Thyroid gland (tissue), 4 donors: Measurements from ENCODE around the gene CFHR1. TPM values are rescaled to one million over a fixed set of nuclear protein-coding genes. Genes with fewer than 3 reads are reported as not detected.
"Not testable (repeated sequence)": the region's sequence is repeated elsewhere in the genome, so short reads cannot be mapped to it uniquely, and the experiment has no call there.

Source experiments
- DNase-seq, 2 donors: peaks; one replicate each; pipeline ENCODE4 v3.0.0-alpha.2; 2019
- H3K27ac ChIP-seq, 3 donors: fragments of 200-600 bp; sonication (generic); 1 replicate in 2 of 3; 2 replicates in 1 of 3; pipeline ENCODE4 v1.5.1; 2016 to 2019; ENCODE audit warnings: mild to moderate bottlenecking in 1 of 3, moderate library complexity in 1 of 3
- H3K27me3 ChIP-seq: fragments of 200-600 bp; sonication (generic); one replicate; pipeline ENCODE4 v1.5.1; 2019
- H3K36me3 ChIP-seq, 2 donors: fragments of 200-600 bp; sonication (generic); one replicate each; pipeline ENCODE4 v1.5.1; 2016 to 2019
- H3K4me1 ChIP-seq, 2 donors: fragments of 200-600 bp; sonication (generic); one replicate each; pipeline ENCODE4 v1.5.1; 2017 to 2019
- H3K4me3 ChIP-seq, 3 donors: fragments of 200-600 bp; sonication (generic); replicated peaks in 1 of 3; 1 replicate in 2 of 3; 2 replicates in 1 of 3; pipeline ENCODE4 v1.5.1; 2016; ENCODE audit warnings: mild to moderate bottlenecking in 1 of 3
- H3K9me3 ChIP-seq: fragments of 200-600 bp; sonication (generic); one replicate; pipeline ENCODE4 v1.5.1; 2017
- CTCF ChIP-seq, 6 experiments: fragments of 200-600 bp in 3 of 6; fragments of 450-650 bp in 3 of 6; sonication (generic) in 3 of 6; IDR thresholded peaks; one replicate each; pipeline ENCODE4 v1.5.1; 2016 to 2019; ENCODE audit warnings: antibody characterized with exemption in 6 of 6, mild to moderate bottlenecking in 2 of 6, inconsistent platforms in 1 of 6, moderate library complexity in 1 of 6
- POLR2A ChIP-seq, 2 donors: fragments of 450-650 bp; IDR thresholded peaks; one replicate each; pipeline ENCODE4 v1.6.1; 2017; ENCODE audit warnings: antibody characterized with exemption in 2 of 2, mild to moderate bottlenecking in 2 of 2, moderate library complexity in 1 of 2
- WGBS, 2 donors: methylation state at CpG; one replicate each; pipeline ENCODE4 v1.1.5; 2017; 5-methylcytosine and 5-hydroxymethylcytosine counted together
- intact Hi-C: fragments of 100-400 bp; cut with DNase I; formaldehyde crosslinking; loops from one replicate; pipeline ENCODE4 v1.15.1; 2023
- total RNA-seq, 4 donors: library from RNA; depleted of rRNA; stranded (reverse); fragments of >200 nt; gene quantifications; one replicate each; pipeline ENCODE4 v1.2.3, GENCODE V29; 2016

Gene CFHR1
- total RNA-seq, 4 donors from 2014 or later = not detected

DNA sequence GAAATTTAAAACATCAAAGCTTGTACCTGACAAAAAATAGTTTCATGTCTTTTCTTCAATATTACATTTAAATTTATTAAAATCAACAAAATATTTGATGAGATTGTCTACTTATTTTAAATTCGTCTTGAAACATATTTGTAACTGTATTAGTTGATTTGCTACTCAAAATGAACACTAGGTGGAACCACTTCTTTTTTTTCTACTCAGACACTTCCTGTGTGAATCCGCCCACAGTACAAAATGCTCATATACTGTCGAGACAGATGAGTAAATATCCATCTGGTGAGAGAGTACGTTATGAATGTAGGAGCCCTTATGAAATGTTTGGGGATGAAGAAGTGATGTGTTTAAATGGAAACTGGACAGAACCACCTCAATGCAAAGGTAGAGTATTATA is 8.3 kb downstream of the CFHR1 start:
- H3K27me3 ChIP-seq, H3K27ac ChIP-seq, DNase-seq, H3K9me3 ChIP-seq, H3K36me3 ChIP-seq, intact Hi-C loops, H3K4me1 ChIP-seq, H3K4me3 ChIP-seq: not testable (repeated sequence)
- TF ChIP-seq CTCF (IDR thresholded peaks at IDR 0.05) = peak in 3 of 6 experiments; percentile 8 to 39 (median 27)
- WGBS, 2 donors = 3 to 4% methylated on average over 4 of the region's 4 CpGs

DNA sequence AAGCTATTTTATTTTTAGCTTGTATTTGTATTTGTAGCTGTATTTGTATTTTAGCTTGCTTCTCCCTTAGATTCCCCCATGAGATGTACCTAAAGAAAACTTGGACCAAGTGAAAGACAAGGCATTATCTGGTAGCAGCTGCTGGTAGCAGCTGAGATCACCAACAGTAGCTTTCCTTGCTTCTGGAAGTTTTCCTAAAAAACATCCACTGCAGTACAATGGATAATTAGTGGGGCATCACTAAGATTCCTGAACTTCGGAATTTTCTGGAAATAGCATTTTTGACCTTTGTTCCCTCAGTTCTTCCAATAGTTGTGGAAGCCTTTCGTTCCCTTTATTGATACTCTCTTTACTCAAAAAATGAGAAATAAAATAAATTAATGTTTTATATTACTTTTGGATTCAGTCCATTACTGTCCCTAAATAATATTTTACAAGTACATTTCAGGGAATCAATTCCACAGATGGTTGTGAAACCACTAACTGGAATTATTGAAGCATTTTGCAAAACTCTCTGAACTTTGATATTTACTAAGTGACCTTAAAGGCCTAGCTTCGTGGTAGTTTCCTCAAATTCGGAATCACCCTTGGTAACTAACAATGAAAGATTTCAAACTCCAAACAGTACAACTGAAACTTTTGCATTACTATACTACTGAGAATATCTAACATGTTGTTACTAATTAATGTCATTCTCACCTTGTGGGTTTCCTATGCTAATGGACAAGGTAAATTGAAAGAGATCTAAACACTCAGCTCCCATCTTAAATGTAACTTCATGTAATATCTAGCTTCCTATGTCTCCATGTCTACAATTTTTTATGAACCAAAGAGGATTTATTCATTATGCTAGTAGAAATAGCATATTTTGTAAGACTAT is 30.3 kb downstream of the CFHR1 start:
- 81 to 94% methylated on average over 2 of the region's 4 CpGs for WGBS, 2 donors
- DNase-seq, H3K9me3 ChIP-seq, intact Hi-C loops, H3K4me1 ChIP-seq, H3K36me3 ChIP-seq, H3K27me3 ChIP-seq, H3K4me3 ChIP-seq, H3K27ac ChIP-seq: not testable (repeated sequence)

- no peaks in the 10 kb centered on the region for H3K36me3 ChIP-seq
- WGBS, 2 donors = 91 to 92% methylated on average over 6 of the region's 6 CpGs
- H3K27ac ChIP-seq = no peak overlapping the region
- H3K27me3 ChIP-seq = no peaks in the 10 kb centered on the region
- intact Hi-C loops = no loop called here
- H3K4me1 ChIP-seq = no peaks in the 10 kb centered on the region
- TF ChIP-seq POLR2A (IDR thresholded peaks at IDR 0.05) = no peak
- TF ChIP-seq CTCF (IDR thresholded peaks at IDR 0.05) = no peak
- H3K4me3 ChIP-seq = no peak overlapping the region
- no peak for DNase-seq
- no peaks in the 10 kb centered on the region for H3K9me3 ChIP-seq
These were observed 36.5 kb downstream of the CFHR1 start for GRCh38 chr1:196856053-196856452.

DNA sequence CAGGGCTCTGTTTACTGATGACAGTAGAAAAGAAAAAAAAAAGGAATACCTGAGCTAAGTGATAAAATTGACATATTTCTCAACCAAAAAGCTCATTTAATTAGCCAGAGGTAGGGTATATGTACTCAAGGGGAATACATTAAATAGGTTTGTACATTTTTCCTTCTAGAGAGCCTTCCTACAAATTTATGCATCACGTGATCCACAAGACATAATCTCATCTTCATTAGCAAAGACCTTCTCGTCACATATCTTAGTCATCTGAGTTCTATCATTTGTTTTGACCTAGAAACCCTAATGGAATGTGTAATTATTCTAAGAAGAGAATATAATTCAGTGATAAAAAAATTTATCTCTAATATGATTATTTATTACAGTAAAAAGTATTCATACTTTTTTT is 37.7 kb downstream of the CFHR1 start:
- H3K27me3 ChIP-seq = no peaks in the 10 kb centered on the region
- intact Hi-C loops = no loop called here
- no peak overlapping the region for H3K4me3 ChIP-seq
- H3K27ac ChIP-seq = no peak overlapping the region
- DNase-seq = no peak
- H3K9me3 ChIP-seq = no peaks in the 10 kb centered on the region
- WGBS, 2 donors = 87 to 94% methylated on average over 2 of the region's 2 CpGs
- TF ChIP-seq POLR2A (IDR thresholded peaks at IDR 0.05) (no peak), CTCF (IDR thresholded peaks at IDR 0.05) (no peak)
- no peaks in the 10 kb centered on the region for H3K36me3 ChIP-seq
- H3K4me1 ChIP-seq = no peaks in the 10 kb centered on the region

- TF ChIP-seq POLR2A (IDR thresholded peaks at IDR 0.05) (no peak), CTCF (IDR thresholded peaks at IDR 0.05) (no peak)
- no peaks in the 10 kb centered on the region for H3K4me1 ChIP-seq
- H3K9me3 ChIP-seq = no peaks in the 10 kb centered on the region
- no peak for DNase-seq
- H3K27ac ChIP-seq = no peak overlapping the region
- no peaks in the 10 kb centered on the region for H3K36me3 ChIP-seq
- intact Hi-C loops = no loop called here
- H3K27me3 ChIP-seq = no peaks in the 10 kb centered on the region
- no peak overlapping the region for H3K4me3 ChIP-seq
- WGBS, 2 donors = 70 to 71% methylated on average over 3 of the region's 3 CpGs
These were observed 39.3 kb downstream of the CFHR1 start for GRCh38 chr1:196858811-196859210.
